ENCODE results near the gene MCC.

- no peak for TF ChIP-seq GATA2 (IDR thresholded peaks at IDR 0.05; ENCODE audit: low read depth, low read length)
- no peak for TF ChIP-seq GATA3 (IDR thresholded peaks at IDR 0.05; ENCODE audit: low read depth, low read length)
Measured at GRCh38 chr5:112977440-112977861, 510.8 kb downstream of the MCC start.
